ENCODE results near the gene RTEL1.
"Not testable (repeated sequence)": the region's sequence is repeated elsewhere in the genome, so short reads cannot be mapped to it uniquely, and the experiment has no call there.

Gene RTEL1

GRCh38 chr20:63657937-63658748 lies at the start of gene RTEL1:
TSS of gene RTEL1 (plus strand) at chr20:63658312. CDS start at chr20:63659403, 1,091 bp downstream.
- peak; percentile 89 for DNase-seq (ENCODE audit: low read depth)

- DNase-seq (ENCODE audit: low read depth) = no peak
Measured at GRCh38 chr20:63610581-63611435, 47.3 kb upstream of the RTEL1 start.

- DNase-seq (ENCODE audit: low read depth) = no peak
Measured at GRCh38 chr20:63611646-63612045, 46.5 kb upstream of the RTEL1 start.

DNA sequence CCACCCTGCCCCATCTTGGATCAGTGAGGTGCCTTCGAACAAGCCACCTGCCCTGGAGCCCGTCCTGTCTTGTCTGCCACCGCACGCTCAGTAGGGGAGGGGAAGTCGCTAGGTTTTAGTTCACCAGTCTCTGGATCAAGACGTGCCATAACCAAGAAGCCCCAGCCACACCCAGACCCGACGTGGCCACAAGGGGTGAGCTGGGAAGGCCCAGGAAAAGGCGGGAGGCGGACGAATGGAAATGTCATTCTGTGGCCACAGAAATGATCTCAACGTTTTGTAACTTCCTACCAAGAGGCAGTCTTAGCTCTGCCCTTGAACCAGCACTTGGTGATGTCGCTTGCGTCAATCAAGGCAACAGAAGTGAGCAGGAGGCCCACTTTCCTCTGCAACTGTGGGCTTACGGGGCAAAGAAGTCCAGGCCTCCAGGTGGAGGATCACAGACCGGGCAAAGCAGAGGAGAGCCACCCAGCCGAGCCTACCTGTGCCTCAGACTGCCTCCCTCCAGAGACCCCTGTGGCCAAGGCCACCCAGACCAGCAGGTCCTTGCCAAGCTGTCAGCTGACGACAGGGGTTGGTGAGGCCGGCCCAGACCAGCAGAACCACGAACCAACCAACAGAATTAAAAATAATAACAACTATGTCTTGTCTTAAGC lies 45.7 kb upstream of the RTEL1 start:
- peak; percentile 36 for DNase-seq (ENCODE audit: low read depth)

DNA sequence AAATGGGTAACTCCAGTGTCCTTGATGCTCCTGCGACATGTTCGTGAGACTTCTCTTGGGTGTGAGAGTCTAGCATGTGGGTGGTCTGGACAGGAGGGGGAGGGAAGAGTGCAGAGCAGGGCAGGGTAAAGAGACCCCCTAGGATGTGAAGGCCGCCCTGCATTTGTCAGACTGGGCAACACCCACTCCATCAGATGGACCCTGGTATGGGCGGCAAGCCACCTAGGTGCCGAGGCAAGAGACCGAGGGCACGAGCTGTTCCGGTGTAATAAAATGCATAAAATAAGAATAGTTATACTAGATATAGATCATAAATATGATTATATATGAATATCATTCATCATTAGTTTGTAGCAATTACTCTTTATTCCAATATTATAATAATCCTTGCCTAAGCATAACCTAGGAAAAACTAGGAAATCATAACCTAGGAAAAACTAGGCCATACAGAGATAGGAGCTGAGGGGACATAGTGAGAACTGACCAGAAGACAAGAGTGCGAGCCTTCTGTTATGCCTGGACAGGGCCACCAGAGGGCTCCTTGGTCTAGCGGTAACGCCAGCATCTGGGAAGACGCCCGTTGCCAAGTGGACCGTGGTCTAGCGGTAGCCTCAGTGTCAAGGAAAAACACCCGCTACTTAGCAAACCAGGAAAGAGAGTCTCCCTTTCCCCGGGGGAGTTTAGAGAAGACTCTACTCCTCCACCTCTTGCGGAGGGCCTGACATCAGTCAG lies 44.1 kb upstream of the RTEL1 start:
- not testable (repeated sequence) for DNase-seq (ENCODE audit: low read depth)

GRCh38 chr20:63617092-63617875 lies 40.8 kb upstream of the RTEL1 start:
- no peak for DNase-seq (ENCODE audit: low read depth)

GRCh38 chr20:63617876-63618265 lies 40.2 kb upstream of the RTEL1 start:
- DNase-seq (ENCODE audit: low read depth) = no peak

DNA sequence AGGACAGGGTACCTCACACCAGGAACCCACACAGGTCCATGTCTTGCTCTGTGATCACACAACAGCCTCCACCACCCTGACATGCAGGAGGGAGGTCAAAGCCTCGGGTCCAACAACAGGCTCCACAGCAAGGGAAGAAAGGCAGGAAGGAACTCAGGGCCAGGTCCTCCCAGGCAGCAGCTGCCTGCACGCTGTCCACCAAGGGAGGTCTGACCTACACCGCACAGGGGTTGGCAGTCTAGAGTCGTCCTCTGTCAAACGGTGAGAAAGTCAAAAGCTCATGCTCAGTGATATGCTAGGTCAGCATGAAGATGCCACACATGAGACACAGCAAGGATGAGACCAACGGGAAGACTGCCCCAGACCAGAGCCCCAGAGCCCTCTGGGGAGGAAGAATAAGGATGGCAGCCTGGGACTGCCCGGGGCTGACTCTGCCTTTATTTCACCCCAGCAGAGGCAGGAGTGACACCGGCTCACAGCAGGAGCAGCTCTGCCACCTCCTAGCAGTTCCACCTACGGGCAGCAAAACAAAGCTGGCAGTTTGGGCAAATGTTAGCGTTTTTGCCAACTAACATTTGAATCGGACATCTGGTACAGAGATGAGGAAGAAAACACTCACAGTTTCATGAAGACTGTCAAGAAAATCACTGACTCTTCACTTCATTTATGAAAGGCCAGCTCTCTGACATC lies 39.7 kb upstream of the RTEL1 start:
- DNase-seq (ENCODE audit: low read depth) = no peak

DNA sequence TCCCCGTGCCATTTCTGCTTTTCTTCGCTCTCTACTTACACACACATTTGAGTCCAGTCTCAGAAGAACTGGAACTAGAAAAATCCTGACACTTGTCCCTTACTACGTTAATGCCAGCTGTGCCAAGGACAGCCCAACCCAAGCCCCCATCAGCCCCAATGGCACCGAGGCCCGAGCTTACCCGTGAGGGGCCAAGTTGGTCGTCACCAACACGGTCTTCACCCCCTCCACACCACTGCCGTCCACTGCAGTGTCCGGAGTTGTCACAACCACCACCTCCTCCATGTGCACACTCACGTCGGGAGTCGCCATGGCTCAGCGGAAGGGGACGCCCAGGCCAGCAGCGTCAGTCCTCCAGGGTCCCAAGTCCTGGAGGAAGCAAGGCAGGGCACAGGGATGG lies 39.0 kb upstream of the RTEL1 start:
- no peak for DNase-seq (ENCODE audit: low read depth)

GRCh38 chr20:63619505-63619904 lies 38.6 kb upstream of the RTEL1 start:
- no peak for DNase-seq (ENCODE audit: low read depth)

GRCh38 chr20:63620991-63621390 lies 37.1 kb upstream of the RTEL1 start:
- DNase-seq (ENCODE audit: low read depth) = no peak

DNA sequence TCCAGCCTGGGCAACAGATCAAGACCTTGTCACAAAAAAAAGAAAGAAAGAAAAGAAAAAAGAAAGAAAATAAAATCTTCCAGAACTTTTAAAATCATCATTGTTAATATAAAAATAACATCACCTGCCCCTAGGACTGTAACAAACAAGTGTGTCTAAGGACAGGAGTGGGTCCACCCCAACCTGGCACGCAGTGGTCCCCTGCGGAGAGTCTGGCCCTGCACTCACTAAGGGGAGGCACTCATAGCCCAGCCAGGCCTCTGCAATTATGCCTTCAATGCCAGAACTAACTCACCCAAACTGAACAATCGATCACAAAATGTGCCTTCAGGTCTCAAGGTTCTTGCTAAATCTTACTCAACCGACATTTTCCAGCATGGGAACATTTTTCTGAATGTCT lies 36.0 kb upstream of the RTEL1 start:
- DNase-seq (ENCODE audit: low read depth) = no peak

GRCh38 chr20:63622732-63623131 lies 35.4 kb upstream of the RTEL1 start:
- DNase-seq (ENCODE audit: low read depth) = no peak

- no peak for DNase-seq (ENCODE audit: low read depth)
Measured at GRCh38 chr20:63624486-63624885, 33.6 kb upstream of the RTEL1 start.

DNA sequence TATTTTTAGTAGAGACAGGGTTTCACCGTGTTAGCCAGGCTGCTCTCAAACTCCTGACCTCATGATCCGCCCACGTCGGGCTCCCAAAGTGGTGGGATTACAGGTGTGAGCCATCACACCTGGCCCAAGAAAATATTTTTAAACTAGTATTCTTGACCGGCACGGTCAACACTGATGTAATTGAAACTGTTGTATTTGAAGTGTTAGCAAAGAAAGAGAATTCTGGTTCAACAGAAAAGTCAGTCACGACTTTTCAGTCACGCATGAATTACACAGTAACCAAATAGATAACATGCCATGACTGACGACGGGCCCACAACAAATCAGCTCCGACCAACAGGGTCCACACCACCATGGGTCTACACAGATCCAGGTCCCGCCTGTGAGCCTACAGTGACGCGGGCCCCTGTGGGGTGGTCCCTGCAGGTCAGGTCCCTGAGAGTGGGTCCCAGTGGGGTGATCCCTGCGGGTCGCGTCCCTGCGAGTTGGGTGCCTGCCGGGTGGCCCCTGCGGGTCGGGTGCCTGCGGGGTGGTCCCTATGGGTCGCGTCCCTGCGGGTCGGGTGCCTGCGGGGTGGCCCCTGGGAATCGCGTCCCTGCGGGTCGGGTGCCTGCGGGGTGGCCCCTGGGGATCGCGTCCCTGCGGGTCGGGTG lies 32.2 kb upstream of the RTEL1 start:
- DNase-seq (ENCODE audit: low read depth) = no peak

- no peak for DNase-seq (ENCODE audit: low read depth)
Measured at GRCh38 chr20:63626424-63627128, 31.5 kb upstream of the RTEL1 start, which contains the start of gene GMEB2. TSS of gene GMEB2 (minus strand) at chr20:63627101. CDS start at chr20:63619397, 7,704 bp downstream.

GRCh38 chr20:63627129-63627750 lies 30.9 kb upstream of the RTEL1 start:
- peak; percentile 81 for DNase-seq (ENCODE audit: low read depth)

DNA sequence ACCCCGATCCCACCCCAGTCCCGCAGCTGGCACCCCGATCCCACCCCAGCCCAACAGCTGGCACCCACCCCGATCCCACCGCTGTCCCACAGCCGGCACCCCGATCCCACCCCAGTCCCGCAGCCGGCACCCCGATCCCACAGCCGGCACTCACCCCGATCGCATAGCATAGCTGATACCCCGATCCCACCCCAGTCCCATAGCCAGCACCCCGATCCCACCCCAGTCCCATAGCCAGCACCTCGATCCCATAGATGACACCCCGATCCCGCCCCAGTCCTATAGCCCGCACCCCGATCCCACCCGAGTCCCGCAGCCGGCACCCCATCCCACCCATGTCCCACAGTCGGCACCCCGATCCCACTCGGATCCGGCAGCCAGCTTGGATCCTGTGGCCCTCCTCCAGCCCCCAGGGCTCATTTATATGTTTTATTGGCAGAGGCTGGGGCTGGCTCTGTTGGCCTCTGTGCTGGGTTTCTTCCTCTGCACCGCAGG lies 30.3 kb upstream of the RTEL1 start:
- DNase-seq (ENCODE audit: low read depth) = no peak

Measured in stromal cell of bone marrow (primary cell).